Measurements from ENCODE around the gene PRDM5.

PRDM5 gene

GRCh38 chr4:120855307-120856001 lies 67.1 kb downstream of the PRDM5 start:
- no peak for DNase-seq (ENCODE audit: low read depth in 2 of 2)

GRCh38 chr4:120853161-120853935 lies 69.2 kb downstream of the PRDM5 start:
- no peak for DNase-seq (ENCODE audit: low read depth in 2 of 2)

- no peak for DNase-seq (ENCODE audit: low read depth in 2 of 2)
Measured at GRCh38 chr4:120850018-120850599, 72.4 kb downstream of the PRDM5 start.

- DNase-seq (ENCODE audit: low read depth in 2 of 2): no peak
Measured at GRCh38 chr4:120847019-120847582, 75.4 kb downstream of the PRDM5 start.

- no peak for DNase-seq (ENCODE audit: low read depth in 2 of 2)
Measured at GRCh38 chr4:120844528-120844921, 78.0 kb downstream of the PRDM5 start.

GRCh38 chr4:120843849-120844527 lies 78.5 kb downstream of the PRDM5 start:
- DNase-seq (ENCODE audit: low read depth in 2 of 2): no peak

GRCh38 chr4:120842031-120842430 lies 80.5 kb downstream of the PRDM5 start:
- no peak for DNase-seq (ENCODE audit: low read depth in 2 of 2)

GRCh38 chr4:120841580-120841979 lies 80.9 kb downstream of the PRDM5 start:
- DNase-seq (ENCODE audit: low read depth in 2 of 2): no peak

- DNase-seq (ENCODE audit: low read depth in 2 of 2): no peak
Measured at GRCh38 chr4:120839974-120840751, 82.4 kb downstream of the PRDM5 start.

GRCh38 chr4:120839334-120839973 lies 83.1 kb downstream of the PRDM5 start:
- DNase-seq (ENCODE audit: low read depth in 2 of 2): no peak

GRCh38 chr4:120838784-120839183 lies 83.7 kb downstream of the PRDM5 start:
- DNase-seq (ENCODE audit: low read depth in 2 of 2): no peak

- DNase-seq (ENCODE audit: low read depth in 2 of 2): no peak
Measured at GRCh38 chr4:120837656-120838055, 84.9 kb downstream of the PRDM5 start.

GRCh38 chr4:120835342-120835741 lies 87.2 kb downstream of the PRDM5 start:
- no peak for DNase-seq (ENCODE audit: low read depth in 2 of 2)

GRCh38 chr4:120830204-120830603 lies 92.3 kb downstream of the PRDM5 start:
- DNase-seq (ENCODE audit: low read depth in 2 of 2): no peak

- no peak for DNase-seq (ENCODE audit: low read depth in 2 of 2)
Measured at GRCh38 chr4:120829113-120829831, 93.3 kb downstream of the PRDM5 start.

- no peak for DNase-seq (ENCODE audit: low read depth in 2 of 2)
Measured at GRCh38 chr4:120826853-120827252, 95.7 kb downstream of the PRDM5 start.

- no peak for DNase-seq (ENCODE audit: low read depth in 2 of 2)
Measured at GRCh38 chr4:120826449-120826848, 96.1 kb downstream of the PRDM5 start.

- no peak for DNase-seq (ENCODE audit: low read depth in 2 of 2)
Measured at GRCh38 chr4:120824946-120825345, 97.6 kb downstream of the PRDM5 start.

- DNase-seq (ENCODE audit: low read depth in 2 of 2): no peak
Measured at GRCh38 chr4:120821977-120822376, 100.5 kb downstream of the PRDM5 start.

- no peak for DNase-seq (ENCODE audit: low read depth in 2 of 2)
Measured at GRCh38 chr4:120821029-120821428, 101.5 kb downstream of the PRDM5 start.
